ENCODE data around the gene YBX1. TPM values are rescaled to one million over a fixed set of nuclear protein-coding genes. Genes with fewer than 3 reads are reported as not detected.

Gene YBX1
- total and polyA plus RNA-seq, 2 of the 13 experiments (the other 11 are each of a cell fraction or from before 2014, with no cell fraction given) = 339 to 628 TPM

- TF ChIP-seq GPBP1L1 (CRISPR knock-in tag; IDR thresholded peaks at IDR 0.05) (no peak), TGIF2 (CRISPR knock-in tag; IDR thresholded peaks at IDR 0.05) (peak; percentile 88), ZBTB2 (CRISPR knock-in tag; IDR thresholded peaks at IDR 0.05; ENCODE audit: low read depth) (peak; percentile 90), SKIL (CRISPR knock-in tag; IDR thresholded peaks at IDR 0.05; ENCODE audit: borderline replicate concordance) (peak; percentile 66; the same call in 1 of the 2 replicates), NFE2L1 (CRISPR knock-in tag; IDR thresholded peaks at IDR 0.05; ENCODE audit: borderline replicate concordance) (no peak), ZNF761 (CRISPR knock-in tag; conservative IDR thresholded peaks at IDR 0.05) (peak; percentile 62; the same call in 1 of the 2 replicates), ARNT2 (CRISPR knock-in tag; IDR thresholded peaks at IDR 0.05; ENCODE audit: low read depth) (peak; percentile 83), ZNF567 (CRISPR knock-in tag; IDR thresholded peaks at IDR 0.05; ENCODE audit: borderline replicate concordance) (peak; percentile 5; the same call in 1 of the 2 replicates), HMGXB4 (CRISPR knock-in tag; IDR thresholded peaks at IDR 0.05; ENCODE audit: borderline replicate concordance in 1 of 2, low read depth in 1 of 2) (peak; percentile 47 to 70; a peak in 2 of 4 replicates), ZNF605 (CRISPR knock-in tag; IDR thresholded peaks at IDR 0.05) (peak; percentile 97), ZMAT5 (CRISPR knock-in tag; IDR thresholded peaks at IDR 0.05; ENCODE audit: borderline replicate concordance, low read depth) (no peak), MXD3 (CRISPR knock-in tag; IDR thresholded peaks at IDR 0.05) (peak; percentile 82), THAP8 (CRISPR knock-in tag; IDR thresholded peaks at IDR 0.05; ENCODE audit: borderline replicate concordance) (peak; percentile 92; the same call in 1 of the 2 replicates)
Measured at GRCh38 chr1:42657981-42658876, 24.0 kb upstream of the YBX1 start, which contains the start of gene PPIH (continued).

Data from HepG2 (cell line).